ENCODE measurements around the gene INSRR.

Gene INSRR

GRCh38 chr1:156844638-156845037 lies 14.3 kb downstream of the INSRR start:
- H3K27me3 ChIP-seq (ENCODE audit: low read length): no peaks in the 10 kb centered on the region

GRCh38 chr1:156844102-156844501 lies 14.8 kb downstream of the INSRR start:
- Histone ChIP-seq H3K9me2 (replicated peaks; ENCODE audit: insufficient read depth, low read length) (no peaks in the 10 kb centered on the region), H2AFZ (ENCODE audit: low read depth, low read length, severe bottlenecking) (no peak overlapping the region), H3K9ac (ENCODE audit: low read length) (no peak overlapping the region), H4K20me1 (ENCODE audit: low read depth, low read length) (no peaks in the 10 kb centered on the region), H3K4me3 (ENCODE audit: insufficient read depth, low read length, poor library complexity, severe bottlenecking) (no peak overlapping the region), H3K27ac (ENCODE audit: low read depth, low read length) (no peak overlapping the region), H3K4me2 (ENCODE audit: low read depth, low read length, poor library complexity, severe bottlenecking) (no peak overlapping the region), H3K36me3 (ENCODE audit: low read length) (no peaks in the 10 kb centered on the region), H3K27me3 (ENCODE audit: low read length) (no peaks in the 10 kb centered on the region), H3K9me3 (ENCODE audit: insufficient read depth, low read length) (no peaks in the 10 kb centered on the region), H3F3A (ENCODE audit: insufficient read depth) (no peaks in the 10 kb centered on the region), H3K79me2 (ENCODE audit: insufficient read depth, low read length) (no peaks in the 10 kb centered on the region)
- no peak for TF ChIP-seq EZH2phosphoT487 (conservative IDR thresholded peaks at IDR 0.05; ENCODE audit: low read length)
- TF ChIP-seq, protein P1, sequence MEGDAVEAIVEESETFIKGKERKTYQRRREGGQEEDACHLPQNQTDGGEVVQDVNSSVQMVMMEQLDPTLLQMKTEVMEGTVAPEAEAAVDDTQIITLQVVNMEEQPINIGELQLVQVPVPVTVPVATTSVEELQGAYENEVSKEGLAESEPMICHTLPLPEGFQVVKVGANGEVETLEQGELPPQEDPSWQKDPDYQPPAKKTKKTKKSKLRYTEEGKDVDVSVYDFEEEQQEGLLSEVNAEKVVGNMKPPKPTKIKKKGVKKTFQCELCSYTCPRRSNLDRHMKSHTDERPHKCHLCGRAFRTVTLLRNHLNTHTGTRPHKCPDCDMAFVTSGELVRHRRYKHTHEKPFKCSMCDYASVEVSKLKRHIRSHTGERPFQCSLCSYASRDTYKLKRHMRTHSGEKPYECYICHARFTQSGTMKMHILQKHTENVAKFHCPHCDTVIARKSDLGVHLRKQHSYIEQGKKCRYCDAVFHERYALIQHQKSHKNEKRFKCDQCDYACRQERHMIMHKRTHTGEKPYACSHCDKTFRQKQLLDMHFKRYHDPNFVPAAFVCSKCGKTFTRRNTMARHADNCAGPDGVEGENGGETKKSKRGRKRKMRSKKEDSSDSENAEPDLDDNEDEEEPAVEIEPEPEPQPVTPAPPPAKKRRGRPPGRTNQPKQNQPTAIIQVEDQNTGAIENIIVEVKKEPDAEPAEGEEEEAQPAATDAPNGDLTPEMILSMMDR (IDR thresholded peaks at IDR 0.05; ENCODE audit: insufficient read depth, low read length, poor library complexity, severe bottlenecking): no peak

More at GRCh38 chr1:156844638-156845037, 14.3 kb downstream of the INSRR start:
- TF ChIP-seq EZH2phosphoT487 (conservative IDR thresholded peaks at IDR 0.05; ENCODE audit: low read length): no peak
- TF ChIP-seq, protein P1 (IDR thresholded peaks at IDR 0.05; ENCODE audit: insufficient read depth, low read length, poor library complexity, severe bottlenecking): no peak
- Histone ChIP-seq H3K79me2 (ENCODE audit: insufficient read depth, low read length) (no peaks in the 10 kb centered on the region), H3K4me3 (ENCODE audit: insufficient read depth, low read length, poor library complexity, severe bottlenecking) (no peak overlapping the region), H3K36me3 (ENCODE audit: low read length) (no peaks in the 10 kb centered on the region), H3K9ac (ENCODE audit: low read length) (no peak overlapping the region), H4K20me1 (ENCODE audit: low read depth, low read length) (no peaks in the 10 kb centered on the region), H3K9me2 (replicated peaks; ENCODE audit: insufficient read depth, low read length) (no peaks in the 10 kb centered on the region), H3K9me3 (ENCODE audit: insufficient read depth, low read length) (no peaks in the 10 kb centered on the region), H2AFZ (ENCODE audit: low read depth, low read length, severe bottlenecking) (no peak overlapping the region), H3K4me2 (ENCODE audit: low read depth, low read length, poor library complexity, severe bottlenecking) (no peak overlapping the region), H3F3A (ENCODE audit: insufficient read depth) (no peaks in the 10 kb centered on the region), H3K27ac (ENCODE audit: low read depth, low read length) (no peak overlapping the region)

DNA sequence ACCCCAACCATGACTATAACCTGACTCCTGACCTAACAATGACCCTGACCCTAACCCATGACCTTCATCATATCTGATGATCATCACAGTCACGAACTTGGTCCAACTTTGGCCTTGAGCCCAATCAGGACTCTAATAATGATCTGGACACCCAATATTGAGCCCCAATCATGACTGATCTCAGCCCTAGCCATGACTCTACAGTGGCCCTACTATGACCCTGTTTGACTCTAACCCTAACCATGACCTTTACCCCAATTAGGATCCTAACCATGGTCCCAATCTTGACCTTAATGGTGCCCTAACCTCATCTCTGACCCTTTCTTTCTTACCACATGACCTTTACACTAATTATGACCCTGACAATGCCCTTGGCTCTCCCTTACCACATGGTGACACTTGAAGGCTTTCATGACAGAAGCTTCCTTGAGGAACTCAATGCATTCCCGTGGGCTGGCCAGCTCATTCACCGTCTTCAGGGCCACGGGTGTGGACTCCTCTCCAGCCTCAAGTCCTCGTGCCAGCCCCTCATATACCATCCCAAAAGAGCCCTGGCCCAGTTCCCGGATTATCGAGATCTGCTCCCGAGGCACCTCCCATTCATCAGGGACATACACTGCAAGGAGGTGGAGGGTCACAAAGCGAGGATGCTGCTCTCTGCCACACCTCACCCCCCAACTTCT lies 16.2 kb downstream of the INSRR start:
- Histone ChIP-seq H4K20me1 (ENCODE audit: low read depth, low read length) (no peaks in the 10 kb centered on the region), H3K9ac (ENCODE audit: low read length) (no peak overlapping the region), H2AFZ (ENCODE audit: low read depth, low read length, severe bottlenecking) (no peak overlapping the region), H3K4me2 (ENCODE audit: low read depth, low read length, poor library complexity, severe bottlenecking) (no peak overlapping the region), H3K27ac (ENCODE audit: low read depth, low read length) (no peak overlapping the region), H3K27me3 (ENCODE audit: low read length) (no peaks in the 10 kb centered on the region), H3K9me2 (replicated peaks; ENCODE audit: insufficient read depth, low read length) (no peaks in the 10 kb centered on the region), H3K36me3 (ENCODE audit: low read length) (no peaks in the 10 kb centered on the region), H3K4me3 (ENCODE audit: insufficient read depth, low read length, poor library complexity, severe bottlenecking) (no peak overlapping the region), H3F3A (ENCODE audit: insufficient read depth) (no peaks in the 10 kb centered on the region), H3K79me2 (ENCODE audit: insufficient read depth, low read length) (no peaks in the 10 kb centered on the region), H3K9me3 (ENCODE audit: insufficient read depth, low read length) (no peaks in the 10 kb centered on the region)
- no peak for TF ChIP-seq EZH2phosphoT487 (conservative IDR thresholded peaks at IDR 0.05; ENCODE audit: low read length)
- TF ChIP-seq, protein P1 (IDR thresholded peaks at IDR 0.05; ENCODE audit: insufficient read depth, low read length, poor library complexity, severe bottlenecking): no peak
